HG02798 (cell line): Measurements from ENCODE around the gene SETDB2.

Experiments used
- ATAC-seq: cut with Tn5 transposase; IDR thresholded peaks from one replicate; pipeline ENCODE4 v1.9.1; 2021; ENCODE audit warnings: mild to moderate bottlenecking; ENCODE audit not compliant: unreplicated experiment, poor library complexity

SETDB2 gene

DNA sequence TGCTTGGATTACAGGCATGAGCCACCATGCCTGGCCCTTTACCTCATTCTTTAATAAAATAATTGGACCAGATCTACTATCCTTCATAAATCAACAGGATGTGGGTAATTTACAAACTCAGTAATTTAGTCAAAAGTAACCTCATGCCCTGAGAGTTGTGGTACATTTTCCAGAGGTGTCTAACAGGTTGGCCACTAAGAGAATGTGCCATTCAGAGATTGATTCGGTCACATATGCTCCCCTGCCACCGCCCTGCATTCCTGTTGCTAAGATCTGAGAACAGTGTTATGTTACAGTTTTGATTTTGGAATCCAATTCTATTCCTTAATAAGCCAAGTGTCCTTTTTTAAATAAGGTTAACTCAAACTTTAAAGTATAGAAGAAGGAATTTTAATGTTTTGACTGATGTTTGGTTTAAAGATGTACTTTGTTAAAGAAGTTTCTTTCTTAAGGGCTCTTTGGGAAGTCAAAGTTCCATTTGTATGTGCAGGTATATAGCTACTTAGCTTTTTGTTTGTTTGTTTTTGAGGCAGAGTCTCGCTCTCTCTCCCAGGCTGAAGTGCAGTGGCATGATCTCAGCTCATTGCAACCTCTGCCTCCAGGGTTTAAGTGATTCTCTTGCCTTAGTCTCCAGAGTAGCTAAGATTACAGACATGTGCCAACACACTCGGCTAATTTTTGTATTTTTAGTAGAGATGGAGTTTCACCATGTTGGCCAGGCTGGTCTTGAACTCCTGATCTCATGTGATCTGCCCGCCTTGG is 80.8 kb downstream of the SETDB2 start:
- no peak for ATAC-seq

- no peak for ATAC-seq
Measured at GRCh38 chr13:49527123-49527522, 83.0 kb downstream of the SETDB2 start.

- ATAC-seq, result no peak
Measured at GRCh38 chr13:49528161-49528560, 84.1 kb downstream of the SETDB2 start.

DNA sequence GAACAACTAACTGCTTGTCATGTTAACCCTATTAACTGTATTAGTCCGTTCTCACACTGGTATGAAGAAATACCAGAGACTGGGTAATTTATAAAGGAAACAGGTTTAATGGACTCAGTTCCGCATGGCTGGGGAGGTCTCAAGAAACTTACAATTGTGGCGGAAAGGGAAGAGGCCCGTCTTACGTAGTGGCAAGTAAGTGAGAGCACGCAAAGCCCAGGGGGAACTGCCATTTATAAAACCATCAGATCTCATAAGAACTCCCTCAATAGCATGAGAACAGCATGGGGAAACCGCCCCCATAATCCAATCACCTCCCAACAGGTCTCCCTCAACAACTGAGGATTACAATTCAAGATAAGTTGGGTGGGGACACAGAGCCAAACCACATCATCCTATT is 86.4 kb downstream of the SETDB2 start:
- ATAC-seq, result no peak

DNA sequence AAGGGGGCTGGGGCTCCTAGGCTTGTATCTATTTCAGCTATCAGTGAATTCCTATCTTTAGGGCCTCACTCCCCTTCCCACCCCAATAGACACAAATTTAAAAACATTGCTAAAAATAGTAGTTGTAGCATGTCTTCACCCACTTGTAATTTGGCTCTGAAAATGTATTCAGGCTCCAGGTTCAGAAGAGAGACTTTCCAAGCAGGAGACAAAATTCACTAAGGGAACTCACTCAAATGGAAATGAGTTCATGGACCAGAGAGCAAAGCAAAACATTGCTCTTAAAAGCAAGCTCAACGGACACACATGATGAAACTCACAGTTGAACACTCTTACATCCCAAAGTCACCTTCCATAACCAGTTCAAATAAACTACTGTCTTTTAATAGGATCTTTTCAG is 88.5 kb downstream of the SETDB2 start:
- ATAC-seq, result no peak

DNA sequence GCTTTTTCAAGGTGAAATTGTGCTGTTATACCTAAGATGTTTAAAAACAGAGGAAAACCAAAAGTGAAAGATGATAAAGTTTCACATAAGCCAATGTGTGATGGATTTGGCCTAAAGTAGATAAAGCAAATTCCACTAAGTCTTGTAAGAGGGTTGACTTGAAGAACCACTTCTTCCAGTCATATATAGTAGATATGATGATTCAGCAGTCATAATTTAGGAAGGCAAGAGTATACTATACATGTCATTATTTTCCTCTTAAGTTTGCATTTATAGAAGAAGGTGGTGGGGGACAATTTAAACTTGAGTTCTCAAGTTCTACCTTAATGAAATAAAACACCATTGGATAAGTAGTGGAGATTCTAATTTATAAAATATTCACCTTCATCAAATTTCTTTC is 88.9 kb downstream of the SETDB2 start:
- no peak for ATAC-seq

DNA sequence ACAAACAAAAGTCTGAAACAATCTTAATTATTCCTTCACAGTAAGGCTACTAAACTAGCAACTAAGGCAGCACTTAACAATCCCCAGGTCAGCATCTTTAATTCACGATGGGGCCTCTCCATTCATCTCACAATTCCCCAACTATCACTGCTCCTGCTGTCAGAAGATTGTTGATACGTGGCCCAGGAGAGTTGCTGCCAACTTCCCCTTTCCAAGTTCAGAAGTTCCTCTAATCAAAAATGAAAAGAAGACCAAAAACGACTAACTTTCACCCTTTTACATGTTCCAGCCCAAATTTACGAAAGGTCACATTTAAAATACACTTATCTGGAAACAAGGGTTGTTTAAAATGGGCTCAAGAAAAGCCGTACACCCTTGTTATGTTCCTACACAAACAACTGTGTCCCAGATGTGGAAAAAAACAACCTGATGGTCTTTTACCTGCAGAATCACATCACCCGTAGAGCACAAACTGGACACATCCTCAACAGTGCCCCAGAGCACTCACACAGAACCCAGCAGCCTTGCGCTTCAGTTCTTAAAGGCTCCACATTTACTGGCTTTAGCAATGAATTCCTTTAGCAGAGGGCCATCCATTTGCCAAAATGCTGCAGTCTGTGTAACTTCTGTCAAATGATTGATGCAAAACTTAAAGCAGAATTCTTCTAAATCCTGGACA is 89.7 kb downstream of the SETDB2 start:
- no peak for ATAC-seq

GRCh38 chr13:49536144-49536873 is 92.2 kb downstream of the SETDB2 start:
- no peak for ATAC-seq

DNA sequence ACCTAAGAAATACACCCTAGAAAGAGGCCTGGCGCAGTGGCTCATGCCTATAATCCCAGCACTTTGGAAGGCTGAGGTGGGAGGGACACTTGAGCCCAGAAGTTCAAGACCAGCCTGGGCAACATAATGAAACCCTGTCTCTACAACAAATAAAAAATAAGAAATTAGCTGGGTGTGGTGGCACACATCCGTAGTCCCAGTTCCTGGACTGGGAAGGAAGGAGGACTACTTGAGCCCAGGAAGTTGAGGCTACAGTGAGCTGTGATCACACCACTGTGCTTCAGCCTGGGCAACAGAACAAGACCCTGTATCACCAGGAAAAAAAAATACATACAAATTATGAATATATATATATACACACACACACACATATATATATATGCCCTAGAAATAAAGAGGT is 94.3 kb downstream of the SETDB2 start:
- ATAC-seq, result no peak

DNA sequence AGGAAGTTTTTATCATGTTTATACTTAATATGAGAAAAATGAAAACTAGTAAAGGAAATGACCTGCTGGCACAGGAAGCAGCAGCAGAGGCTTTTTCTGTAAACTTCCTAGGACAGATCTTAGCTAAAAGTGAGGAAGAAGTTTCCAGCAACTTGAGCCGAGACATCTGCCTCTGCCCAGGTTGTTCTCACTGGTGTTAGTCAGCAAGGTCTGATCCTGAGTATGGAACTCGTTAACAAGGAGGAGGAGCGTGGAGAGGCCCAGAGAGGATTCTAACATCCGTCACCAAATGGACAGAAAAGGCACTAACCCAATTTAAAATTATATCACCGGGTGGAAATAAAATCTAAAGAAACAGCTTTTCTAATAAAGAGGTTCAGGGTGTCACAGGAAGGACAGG is 95.2 kb downstream of the SETDB2 start:
- no peak for ATAC-seq

- ATAC-seq, result no peak
Measured at GRCh38 chr13:49539746-49540145, 95.7 kb downstream of the SETDB2 start.

DNA sequence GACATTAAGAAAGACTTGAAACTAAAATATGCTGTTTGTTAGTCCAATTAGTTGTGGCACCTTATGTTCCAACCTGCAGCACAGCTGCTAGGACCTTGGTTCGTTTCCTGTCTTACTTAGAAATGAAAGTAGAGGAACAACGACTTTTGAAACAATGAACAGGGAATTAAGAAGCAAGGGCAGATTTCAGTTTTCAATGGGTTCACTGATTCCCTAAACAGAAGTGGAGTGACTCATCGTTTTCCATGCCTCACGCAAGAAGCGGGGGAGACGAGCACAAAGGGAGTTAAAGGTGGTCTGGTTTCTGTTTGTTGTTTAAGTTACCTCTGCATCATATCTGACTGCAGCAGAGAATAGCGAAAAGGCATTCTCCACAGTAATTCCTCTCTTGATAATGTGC is 96.5 kb downstream of the SETDB2 start:
- no peak for ATAC-seq

DNA sequence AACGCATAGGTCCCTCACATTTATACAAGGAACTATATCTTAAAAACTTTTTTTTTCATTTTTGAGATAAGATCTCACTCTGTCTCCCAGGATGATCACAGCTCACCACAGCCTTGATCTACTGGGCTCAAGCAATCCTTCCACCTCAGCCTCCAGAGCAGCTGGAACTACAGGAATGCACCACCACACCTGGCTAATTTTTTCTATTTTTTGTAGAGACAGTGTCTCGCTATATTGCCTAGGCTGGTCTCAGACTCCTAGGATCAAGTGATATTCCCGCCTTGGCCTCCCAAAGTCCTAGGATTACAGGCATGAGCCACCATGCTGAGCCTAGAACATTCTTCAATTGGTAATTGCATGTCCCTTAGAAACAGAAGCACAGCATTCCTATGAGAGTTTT is 99.6 kb downstream of the SETDB2 start:
- no peak for ATAC-seq
